Ishikawa (cell line): ENCODE measurements around the gene ANKRD6.

Experiments used
- CEBPB ChIP-seq: IDR thresholded peaks from 2 replicates; pipeline ENCODE4 v1.6.1; 2012
- CREB1 ChIP-seq: IDR thresholded peaks from 2 replicates; pipeline ENCODE4 v1.6.1; 2012; ENCODE audit warnings: low read depth
- EGR1 ChIP-seq: IDR thresholded peaks from 2 replicates; pipeline ENCODE4 v1.6.1; 2012
- EP300 ChIP-seq: IDR thresholded peaks from 2 replicates; pipeline ENCODE4 v1.6.1; 2012; ENCODE audit warnings: borderline replicate concordance
- FOXM1 ChIP-seq: IDR thresholded peaks from 2 replicates; pipeline ENCODE4 v1.6.1; 2012; ENCODE audit warnings: low read depth, borderline replicate concordance
- NFIC ChIP-seq: IDR thresholded peaks from 2 replicates; pipeline ENCODE4 v1.6.1; 2012
- RAD21 ChIP-seq: IDR thresholded peaks from 2 replicates; pipeline ENCODE4 v1.6.1; 2012; ENCODE audit warnings: low read depth
- TAF1 ChIP-seq: IDR thresholded peaks from 2 replicates; pipeline ENCODE4 v1.6.1; 2012; ENCODE audit warnings: low read depth, mild to moderate bottlenecking
- TCF12 ChIP-seq: IDR thresholded peaks from 2 replicates; pipeline ENCODE4 v1.6.1; 2012; ENCODE audit warnings: low read depth
- TEAD4 ChIP-seq: IDR thresholded peaks from 2 replicates; pipeline ENCODE4 v1.6.1; 2012
- YY1 ChIP-seq: IDR thresholded peaks from 2 replicates; pipeline ENCODE4 v1.6.1; 2012; ENCODE audit warnings: low read depth
- ZBTB7A ChIP-seq: IDR thresholded peaks from 2 replicates; pipeline ENCODE4 v1.6.1; 2012; ENCODE audit warnings: low read depth
- TF ChIP-seq, protein P1 (sequence below): IDR thresholded peaks from 2 replicates; pipeline ENCODE4 v1.6.1; 2012
- TF ChIP-seq, protein P2 (sequence below): IDR thresholded peaks from 2 replicates; pipeline ENCODE4 v1.6.1; 2012
- TF ChIP-seq, protein P3 (sequence below): IDR thresholded peaks from 2 replicates; pipeline ENCODE4 v1.6.1; 2012; ENCODE audit warnings: low read depth, mild to moderate bottlenecking

Gene ANKRD6

DNA sequence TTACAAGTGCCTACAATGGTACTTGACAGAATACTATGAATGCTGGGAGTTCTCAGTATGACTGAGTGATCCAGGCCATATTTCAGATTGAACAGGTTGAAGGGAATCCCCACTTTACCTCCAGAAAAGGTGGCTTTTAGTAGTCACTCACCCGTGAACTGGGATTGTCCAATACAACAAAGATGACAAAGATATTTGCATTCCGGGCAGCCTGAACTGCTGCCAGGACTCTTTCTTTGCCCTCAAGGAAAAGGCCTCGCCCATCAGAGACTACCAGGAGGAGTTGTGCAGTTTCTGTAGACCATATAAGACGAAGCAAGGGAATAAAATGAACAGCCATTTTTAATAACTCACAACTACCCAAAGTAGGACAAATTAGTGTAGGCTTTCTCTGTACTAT, 211.9 kb downstream of the ANKRD6 start:
- TF ChIP-seq TEAD4 (peak; percentile 24; the same call in 1 of the 2 replicates), EGR1 (no peak)

DNA sequence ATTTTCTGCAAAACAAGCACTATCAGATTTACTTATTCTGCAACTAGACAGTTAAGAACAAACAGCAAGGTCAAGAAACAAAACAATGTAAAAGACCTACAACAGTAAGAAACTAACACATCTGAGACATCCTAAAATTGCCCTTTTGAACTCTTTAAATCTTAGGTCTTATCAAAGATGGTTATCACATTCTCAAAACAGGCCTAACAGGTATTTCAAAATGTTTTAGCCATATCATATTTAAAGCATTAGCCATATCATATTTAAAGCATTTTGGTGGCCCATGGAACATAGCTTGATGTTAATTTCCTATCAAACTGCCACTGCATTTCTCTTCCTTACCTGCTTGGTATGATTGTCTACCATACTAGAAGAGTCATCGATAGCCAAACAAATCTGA, 216.7 kb downstream of the ANKRD6 start:
- TF ChIP-seq EGR1 (no peak), TAF1 (no peak)

DNA sequence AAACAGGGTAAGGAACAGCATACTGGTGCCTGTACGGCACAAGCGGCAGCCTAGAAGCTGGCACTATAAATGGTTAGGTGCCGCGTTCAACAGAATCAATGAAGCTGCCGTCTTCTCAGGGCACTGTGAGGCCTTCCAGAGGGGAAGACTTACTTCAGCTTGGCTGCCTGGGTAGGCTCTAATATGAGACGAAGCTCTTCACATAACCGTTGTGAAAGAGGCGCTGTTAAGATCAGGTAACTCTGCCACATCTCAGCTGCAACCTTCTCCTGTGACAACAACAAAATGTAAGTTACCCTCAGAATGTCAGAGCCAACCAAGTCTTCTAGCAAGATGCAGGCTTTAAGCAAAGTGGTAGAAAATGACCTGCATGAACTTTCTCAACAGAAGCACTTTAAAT, 217.6 kb downstream of the ANKRD6 start:
- TF ChIP-seq NFIC (no peak), CREB1 (no peak), YY1 (no peak), ZBTB7A (no peak), EP300 (no peak), RAD21 (no peak), TAF1 (no peak), CEBPB (no peak), TCF12 (no peak)

DNA sequence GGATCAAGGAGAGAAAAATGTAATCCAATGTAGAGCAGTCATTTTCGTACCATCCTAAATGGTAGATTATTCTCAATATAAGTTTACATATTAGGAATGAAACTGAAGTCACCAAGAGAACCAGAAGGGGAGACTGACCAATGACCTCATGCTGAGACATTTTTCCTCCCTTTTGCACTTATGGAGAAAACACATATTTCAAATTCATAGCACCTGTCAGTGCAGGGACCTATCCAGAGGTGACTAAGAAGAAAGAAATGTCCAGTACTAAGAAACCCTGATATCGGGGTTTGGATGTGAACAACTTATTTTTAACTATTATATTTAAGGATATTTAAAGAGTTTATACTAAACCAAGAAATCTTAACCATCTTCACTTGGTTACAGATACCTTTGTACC, 222.2 kb downstream of the ANKRD6 start:
- TF ChIP-seq, protein P1, sequence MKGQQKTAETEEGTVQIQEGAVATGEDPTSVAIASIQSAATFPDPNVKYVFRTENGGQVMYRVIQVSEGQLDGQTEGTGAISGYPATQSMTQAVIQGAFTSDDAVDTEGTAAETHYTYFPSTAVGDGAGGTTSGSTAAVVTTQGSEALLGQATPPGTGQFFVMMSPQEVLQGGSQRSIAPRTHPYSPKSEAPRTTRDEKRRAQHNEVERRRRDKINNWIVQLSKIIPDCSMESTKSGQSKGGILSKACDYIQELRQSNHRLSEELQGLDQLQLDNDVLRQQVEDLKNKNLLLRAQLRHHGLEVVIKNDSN: no peak
- TF ChIP-seq TEAD4: no peak
- TF ChIP-seq RAD21: no peak
- TF ChIP-seq EGR1: no peak
- TF ChIP-seq FOXM1: no peak
- TF ChIP-seq ZBTB7A: no peak
- TF ChIP-seq YY1: no peak
- TF ChIP-seq CREB1: no peak
- TF ChIP-seq CEBPB: no peak
- TF ChIP-seq NFIC: no peak

DNA sequence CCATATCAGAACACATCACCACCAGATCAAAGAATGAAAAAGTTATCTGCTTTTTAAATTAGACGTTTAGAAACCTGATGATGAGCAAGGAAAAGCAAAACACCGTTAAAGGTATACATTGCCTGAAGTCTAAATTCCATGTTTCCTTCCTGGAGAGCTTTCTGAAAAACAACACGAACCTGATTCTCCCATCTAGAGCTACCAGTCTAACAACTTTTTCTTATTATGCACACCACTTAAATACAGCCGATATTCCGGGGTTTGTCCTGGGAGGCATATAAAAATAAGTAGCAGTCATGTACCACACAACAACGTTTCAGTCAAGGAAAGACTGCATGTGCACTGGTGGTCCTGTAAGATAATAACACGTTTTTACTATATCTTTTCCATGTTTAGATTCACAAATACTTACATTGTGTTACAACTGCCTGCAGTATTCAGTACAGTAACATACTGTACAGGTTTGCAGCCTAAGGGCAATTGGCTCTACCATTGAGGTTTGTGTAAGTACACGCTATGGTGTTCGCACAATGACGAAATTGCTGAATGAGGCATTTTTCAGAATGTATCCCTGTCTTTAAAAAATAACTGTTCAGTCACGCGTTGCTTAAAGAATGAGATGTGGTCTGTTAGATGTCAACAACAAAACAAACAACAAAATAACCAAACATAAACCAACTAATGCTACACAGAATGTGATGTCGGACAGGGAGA, 224.7 kb downstream of the ANKRD6 start:
- TF ChIP-seq ZBTB7A: no peak
- TF ChIP-seq CREB1: no peak
- no peak for TF ChIP-seq EP300

DNA sequence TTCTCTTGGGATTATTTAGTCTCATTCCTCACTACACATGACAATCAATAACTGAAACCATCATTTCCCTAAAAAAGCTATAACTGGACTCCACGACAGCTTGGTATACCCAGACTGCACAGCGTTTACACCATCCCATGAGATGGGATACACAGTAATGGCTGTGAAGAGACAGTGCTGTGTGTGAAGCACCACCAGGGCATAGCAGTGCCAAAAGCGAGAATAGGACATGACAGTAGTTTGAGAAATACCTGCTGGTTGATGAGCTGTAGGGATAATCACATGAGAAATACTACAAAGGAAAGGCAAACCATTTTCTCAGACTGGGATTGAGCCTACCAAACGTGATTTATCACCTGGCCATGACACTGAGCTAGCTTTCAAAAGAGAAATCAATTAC, 228.0 kb downstream of the ANKRD6 start:
- TF ChIP-seq TAF1: no peak
- no peak for TF ChIP-seq FOXM1
- TF ChIP-seq CREB1: no peak
- TF ChIP-seq, protein P1: no peak

DNA sequence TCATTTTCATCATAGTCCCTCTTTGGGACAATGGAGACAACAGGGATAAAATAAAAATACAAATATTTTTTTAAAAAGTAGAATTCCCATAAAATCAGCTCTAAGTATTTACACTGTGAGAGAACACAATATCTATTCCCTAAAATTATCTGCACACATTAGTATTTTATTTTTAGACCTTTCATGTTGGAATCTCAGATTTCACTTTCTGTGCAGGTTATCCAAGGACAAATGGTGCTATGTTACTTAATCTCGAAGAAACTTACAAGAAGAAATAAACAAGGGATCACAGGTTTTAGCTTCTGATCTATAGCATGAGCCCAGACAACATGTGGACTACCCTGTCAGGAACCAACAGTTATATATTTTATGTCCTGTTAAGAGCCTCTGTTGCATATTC, 228.6 kb downstream of the ANKRD6 start:
- TF ChIP-seq NFIC (no peak), YY1 (no peak), EGR1 (no peak), ZBTB7A (no peak), EP300 (no peak), CREB1 (no peak), CEBPB (no peak), RAD21 (no peak), TEAD4 (no peak), TCF12 (no peak), FOXM1 (no peak), TAF1 (no peak)
- TF ChIP-seq, protein P1: no peak
- TF ChIP-seq, protein P2, sequence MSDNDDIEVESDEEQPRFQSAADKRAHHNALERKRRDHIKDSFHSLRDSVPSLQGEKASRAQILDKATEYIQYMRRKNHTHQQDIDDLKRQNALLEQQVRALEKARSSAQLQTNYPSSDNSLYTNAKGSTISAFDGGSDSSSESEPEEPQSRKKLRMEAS: no peak
- TF ChIP-seq, protein P3, sequence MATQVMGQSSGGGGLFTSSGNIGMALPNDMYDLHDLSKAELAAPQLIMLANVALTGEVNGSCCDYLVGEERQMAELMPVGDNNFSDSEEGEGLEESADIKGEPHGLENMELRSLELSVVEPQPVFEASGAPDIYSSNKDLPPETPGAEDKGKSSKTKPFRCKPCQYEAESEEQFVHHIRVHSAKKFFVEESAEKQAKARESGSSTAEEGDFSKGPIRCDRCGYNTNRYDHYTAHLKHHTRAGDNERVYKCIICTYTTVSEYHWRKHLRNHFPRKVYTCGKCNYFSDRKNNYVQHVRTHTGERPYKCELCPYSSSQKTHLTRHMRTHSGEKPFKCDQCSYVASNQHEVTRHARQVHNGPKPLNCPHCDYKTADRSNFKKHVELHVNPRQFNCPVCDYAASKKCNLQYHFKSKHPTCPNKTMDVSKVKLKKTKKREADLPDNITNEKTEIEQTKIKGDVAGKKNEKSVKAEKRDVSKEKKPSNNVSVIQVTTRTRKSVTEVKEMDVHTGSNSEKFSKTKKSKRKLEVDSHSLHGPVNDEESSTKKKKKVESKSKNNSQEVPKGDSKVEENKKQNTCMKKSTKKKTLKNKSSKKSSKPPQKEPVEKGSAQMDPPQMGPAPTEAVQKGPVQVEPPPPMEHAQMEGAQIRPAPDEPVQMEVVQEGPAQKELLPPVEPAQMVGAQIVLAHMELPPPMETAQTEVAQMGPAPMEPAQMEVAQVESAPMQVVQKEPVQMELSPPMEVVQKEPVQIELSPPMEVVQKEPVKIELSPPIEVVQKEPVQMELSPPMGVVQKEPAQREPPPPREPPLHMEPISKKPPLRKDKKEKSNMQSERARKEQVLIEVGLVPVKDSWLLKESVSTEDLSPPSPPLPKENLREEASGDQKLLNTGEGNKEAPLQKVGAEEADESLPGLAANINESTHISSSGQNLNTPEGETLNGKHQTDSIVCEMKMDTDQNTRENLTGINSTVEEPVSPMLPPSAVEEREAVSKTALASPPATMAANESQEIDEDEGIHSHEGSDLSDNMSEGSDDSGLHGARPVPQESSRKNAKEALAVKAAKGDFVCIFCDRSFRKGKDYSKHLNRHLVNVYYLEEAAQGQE: no peak

DNA sequence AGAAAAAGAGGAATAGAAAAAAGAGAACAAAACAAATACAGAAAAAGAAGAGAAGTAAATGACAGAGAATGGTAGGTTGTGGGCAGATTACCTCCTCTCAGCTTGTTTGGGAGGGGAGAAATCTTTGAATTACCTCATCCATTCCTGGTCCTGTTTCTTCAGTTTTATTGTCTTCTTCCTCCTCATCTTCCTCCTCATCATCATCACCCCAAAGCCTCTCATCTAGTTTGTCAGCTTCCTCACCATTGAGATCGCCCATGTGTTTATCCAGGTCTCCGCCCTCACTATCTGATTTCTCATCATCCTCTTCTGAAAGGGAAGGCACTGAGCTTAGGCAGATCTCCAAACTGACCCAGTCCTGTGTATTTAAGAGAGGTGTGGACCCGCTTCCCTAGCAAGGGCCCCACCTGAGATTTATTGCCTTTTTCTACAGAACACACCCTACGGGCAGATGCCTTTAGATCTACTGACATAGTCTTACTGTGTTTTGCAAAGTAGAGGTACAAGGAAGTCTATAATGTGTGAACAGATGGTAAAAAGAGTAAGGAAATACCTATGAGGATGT, 229.8 kb downstream of the ANKRD6 start:
- TF ChIP-seq TCF12: no peak
